ENCODE measurements around the gene ZNG1C.
"Not testable (repeated sequence)": the region's sequence is repeated elsewhere in the genome, so short reads cannot be mapped to it uniquely, and the experiment has no call there.

The ZNG1C gene

GRCh38 chr9:68241683-68242082 lies at the start of gene ZNG1C:
Gene ZNG1C (plus strand): TSS chr9:68241983. CDS start chr9:68242032, 49 bp downstream.
- not testable (repeated sequence) for DNase-seq

DNA sequence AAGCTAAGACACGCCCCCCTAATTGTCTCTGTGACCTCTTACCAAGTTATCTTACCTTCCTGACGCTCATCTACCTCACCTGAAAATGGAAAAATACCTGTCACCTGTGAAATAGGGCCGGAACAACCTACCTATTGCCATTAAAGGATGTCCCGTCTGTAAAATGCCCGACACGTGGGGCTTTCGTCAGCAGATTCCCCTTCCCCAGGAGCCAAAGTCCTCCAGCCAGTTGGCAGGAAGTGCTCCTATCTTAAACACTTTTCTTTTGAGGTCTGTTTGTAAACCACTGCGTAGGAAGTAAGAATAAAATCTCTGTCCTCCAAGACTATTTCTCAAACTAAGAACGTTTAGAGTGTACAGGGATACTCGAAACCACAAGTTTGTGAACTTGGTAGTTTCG lies 654 bp downstream of the ZNG1C start:
- not testable (repeated sequence) for DNase-seq

DNA sequence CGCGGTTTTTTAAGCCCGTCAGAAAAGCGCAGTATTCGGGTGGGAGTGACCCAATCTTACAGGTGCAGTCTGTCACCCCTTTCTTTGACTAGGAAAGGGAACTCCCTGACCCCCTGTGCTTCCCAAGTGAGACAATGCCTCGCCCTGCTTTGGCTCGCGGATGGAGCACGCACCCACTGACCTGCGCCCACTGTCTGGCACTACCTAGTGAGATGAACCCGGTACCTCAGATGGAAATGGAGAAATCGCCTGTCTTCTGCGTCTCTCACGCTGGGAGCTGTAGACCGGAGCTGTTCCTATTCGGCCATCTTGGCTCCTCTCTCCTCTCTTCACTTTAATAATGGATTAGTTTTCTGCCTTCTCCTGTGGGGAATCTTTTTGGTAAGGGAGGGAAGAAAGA lies 39.3 kb downstream of the ZNG1C start:
- DNase-seq = not testable (repeated sequence)

GRCh38 chr9:68302567-68302966 lies 60.8 kb downstream of the ZNG1C start, which contains the start of gene FOXD4L3:
Gene FOXD4L3 (plus strand): TSS chr9:68302867. CDS start chr9:68302952, 85 bp downstream.
- DNase-seq = not testable (repeated sequence)

DNA sequence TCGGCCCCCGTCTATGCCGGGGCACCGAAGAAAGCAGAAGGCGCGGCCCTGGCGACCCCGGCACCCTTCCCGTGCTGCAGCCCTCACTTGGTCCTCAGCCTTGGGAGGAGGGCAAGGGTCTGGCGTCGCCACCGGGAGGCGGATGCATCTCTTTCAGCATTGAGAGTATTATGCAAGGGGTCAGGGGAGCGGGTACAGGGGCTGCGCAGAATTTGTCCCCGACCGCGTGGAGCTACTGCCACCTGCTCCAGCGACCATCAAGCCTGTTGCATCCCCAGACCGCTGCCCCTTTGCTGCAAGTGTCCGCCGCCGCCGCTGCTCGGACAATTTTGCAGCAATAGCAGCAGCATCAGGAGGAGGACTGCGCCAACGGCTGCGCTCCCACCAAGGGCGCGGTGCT lies 62.0 kb downstream of the ZNG1C start:
- not testable (repeated sequence) for DNase-seq

DNA sequence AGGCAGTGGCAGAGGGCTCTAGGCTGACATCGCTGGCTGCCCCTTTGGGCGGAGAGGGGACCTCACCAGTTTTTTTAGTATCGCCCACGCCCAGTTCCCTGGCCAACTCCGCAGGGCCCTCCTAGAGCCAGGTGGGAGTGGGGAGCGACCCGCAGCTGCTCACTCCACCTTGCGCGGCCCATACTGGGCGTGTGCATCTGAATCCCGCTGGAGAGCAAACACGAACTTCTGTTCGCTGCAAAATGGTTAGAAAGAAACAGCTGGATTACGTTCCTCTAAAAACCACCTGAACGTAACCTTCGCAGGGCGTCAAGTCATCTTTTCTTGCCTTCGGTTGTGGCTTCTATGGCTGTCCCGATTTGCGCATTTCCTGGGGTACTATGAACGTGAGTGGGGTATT lies 62.4 kb downstream of the ZNG1C start:
- DNase-seq = not testable (repeated sequence)

- DNase-seq = not testable (repeated sequence)
Measured at GRCh38 chr9:68304777-68305176, 63.0 kb downstream of the ZNG1C start.

- DNase-seq = not testable (repeated sequence)
Measured at GRCh38 chr9:68305680-68306285, 64.0 kb downstream of the ZNG1C start.

GRCh38 chr9:68306391-68306964 lies 64.7 kb downstream of the ZNG1C start:
- not testable (repeated sequence) for DNase-seq

DNA sequence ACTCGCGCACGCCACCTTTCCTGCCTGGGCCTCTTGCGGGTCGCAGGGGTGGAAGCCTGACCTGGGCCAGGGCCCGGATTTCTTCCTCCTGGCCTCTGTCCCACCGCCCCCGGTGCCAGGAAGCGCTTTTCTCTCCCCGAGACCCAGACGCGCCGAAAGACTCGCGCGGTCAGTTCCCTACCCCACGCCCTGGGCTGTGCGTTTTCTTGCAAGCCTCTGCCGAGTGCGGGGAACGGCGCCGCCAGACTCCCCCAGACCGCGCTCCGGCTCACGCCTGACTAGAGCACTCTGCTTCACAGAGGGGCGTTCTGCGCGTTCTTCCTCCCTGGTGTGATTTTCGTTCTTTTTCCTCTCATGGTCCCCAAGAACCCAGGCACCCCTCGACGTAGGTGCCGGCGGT lies 65.3 kb downstream of the ZNG1C start:
- DNase-seq = not testable (repeated sequence)

DNA sequence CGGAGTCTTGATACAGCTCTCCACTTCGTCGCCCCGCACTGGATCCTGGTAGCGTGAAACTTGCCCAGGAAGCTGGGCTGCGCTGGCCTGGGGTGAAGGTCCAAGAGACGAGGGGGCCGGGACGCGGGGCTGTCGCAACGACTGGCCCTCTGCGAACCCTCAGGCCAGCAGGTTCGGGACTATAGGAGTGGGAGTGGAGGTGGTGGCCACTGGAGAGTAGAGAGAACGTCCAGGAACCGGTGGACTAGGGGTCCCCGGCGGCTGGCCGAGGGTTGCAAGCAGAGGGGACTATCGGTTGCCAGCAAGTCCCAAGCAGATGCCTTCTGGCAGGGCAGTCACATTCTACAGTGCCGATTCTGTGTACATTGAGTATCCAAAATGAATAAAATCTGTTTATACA lies 65.9 kb downstream of the ZNG1C start:
- DNase-seq = not testable (repeated sequence)

- DNase-seq = not testable (repeated sequence)
Measured at GRCh38 chr9:68311208-68311607, 69.4 kb downstream of the ZNG1C start.

DNA sequence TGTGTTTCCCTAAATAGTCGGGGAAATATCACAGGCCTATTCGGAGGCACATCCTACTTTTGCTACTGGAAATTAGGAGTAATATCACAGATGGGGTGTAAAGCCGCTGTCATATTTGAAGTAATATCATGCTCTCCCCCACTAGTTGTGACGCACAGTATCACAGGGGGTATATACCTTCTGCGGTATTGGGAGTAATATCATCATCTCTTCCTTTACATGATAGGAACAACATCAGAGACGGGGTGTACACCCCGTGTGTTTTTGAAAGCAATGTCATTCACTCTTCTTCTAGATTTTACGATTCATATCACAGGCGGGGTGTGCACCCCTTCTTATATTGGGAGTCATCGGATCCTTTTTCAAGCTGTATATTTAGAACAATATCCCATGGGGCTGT lies 76.4 kb downstream of the ZNG1C start:
- not testable (repeated sequence) for DNase-seq

- DNase-seq = not testable (repeated sequence)
Measured at GRCh38 chr9:68323749-68324148, 82.0 kb downstream of the ZNG1C start.

- DNase-seq = not testable (repeated sequence)
Measured at GRCh38 chr9:68324518-68324917, 82.7 kb downstream of the ZNG1C start.

GRCh38 chr9:68329106-68329505 lies 87.3 kb downstream of the ZNG1C start:
- not testable (repeated sequence) for DNase-seq

- DNase-seq = not testable (repeated sequence)
Measured at GRCh38 chr9:68330531-68331173, 88.9 kb downstream of the ZNG1C start.

DNA sequence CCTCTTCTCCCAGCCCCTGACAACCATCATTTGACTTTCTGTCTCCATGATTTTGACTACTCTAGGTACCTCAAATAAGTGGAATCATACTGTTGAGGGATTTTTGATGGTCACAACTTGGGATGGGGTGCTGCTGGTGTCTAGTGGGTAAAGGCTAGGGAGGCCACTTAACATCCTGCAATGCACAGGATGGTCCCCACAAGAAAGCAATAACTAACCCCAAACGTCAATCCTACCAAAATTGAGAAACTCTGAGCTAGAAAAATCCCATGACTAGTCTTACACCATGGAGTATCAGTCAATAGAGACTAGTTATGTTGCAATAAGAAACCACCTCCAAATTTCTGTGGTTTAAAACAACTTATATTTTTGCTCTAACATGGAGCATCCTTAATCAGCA lies 90.3 kb downstream of the ZNG1C start:
- not testable (repeated sequence) for DNase-seq

- not testable (repeated sequence) for DNase-seq
Measured at GRCh38 chr9:68335935-68336334, 94.2 kb downstream of the ZNG1C start.

- not testable (repeated sequence) for DNase-seq
Measured at GRCh38 chr9:68336639-68337339, 95.0 kb downstream of the ZNG1C start.

GRCh38 chr9:68338000-68338399 lies 96.2 kb downstream of the ZNG1C start:
- not testable (repeated sequence) for DNase-seq

GRCh38 chr9:68342265-68343025 lies 100.7 kb downstream of the ZNG1C start:
- DNase-seq = not testable (repeated sequence)

- DNase-seq = not testable (repeated sequence)
Measured at GRCh38 chr9:68343242-68343641, 101.5 kb downstream of the ZNG1C start.

Measured in NCI-H69 (cell line).